Heart left ventricle (tissue), 13 donors: ENCODE measurements around the gene AKAP13.
"Not testable (repeated sequence)": the region's sequence is repeated elsewhere in the genome, so short reads cannot be mapped to it uniquely, and the experiment has no call there.

Experiments
- POLR2A ChIP-seq, 2 donors: fragments of 450-650 bp; IDR thresholded peaks; one replicate each; pipeline ENCODE4 v1.6.1; 2017; ENCODE audit warnings: antibody characterized with exemption in 2 of 2, mild to moderate bottlenecking in 2 of 2, moderate library complexity in 2 of 2
- TF ChIP-seq, protein P1 (sequence below), 12 donors: fragments of 200-600 bp; sonication (generic) in 4 of 12; IDR thresholded peaks; one replicate each; pipeline versions ENCODE4 v1.5.0 to v1.8.0; 2018 to 2022; ENCODE audit warnings: antibody characterized with exemption in 12 of 12, mild to moderate bottlenecking in 5 of 12
- donor health status: ischemic (EF 13 %, LVEDD 7.1; RV severe dilation, severe dysfunction).
- donor health status: DM: no; HTN: yes; CAD: no.
- donor health status: DM: no; HTN: no; CAD: no.
- donor health status: ischemic (EF 25% LVEDD 6.9; RV normal size, moderate dysfunction).
- donor health status: ischemic (EF 25% LVEDD 5.7; RV mildly dilated, moderate dysfunction).
- donor health status: ischemic (EF 35%, LVEDD 5.7; RV mildly dilated, moderate dysfunction).
- donor health status: nonischemic (EF 11% LVEDD 7.7; RV severe dilation, severe dysfunction).
- donor health status: DM: yes; HTN: yes; CAD: no.
- donor health status: PGD.
- donor health status: ischemic (EF 29% LVEDD 5.4; RV normal size, mild dysfunction).
- donor health status: nonischemic (EF 23%, LVEDD 6.1; RV moderate dilation, normal function).

DNA sequence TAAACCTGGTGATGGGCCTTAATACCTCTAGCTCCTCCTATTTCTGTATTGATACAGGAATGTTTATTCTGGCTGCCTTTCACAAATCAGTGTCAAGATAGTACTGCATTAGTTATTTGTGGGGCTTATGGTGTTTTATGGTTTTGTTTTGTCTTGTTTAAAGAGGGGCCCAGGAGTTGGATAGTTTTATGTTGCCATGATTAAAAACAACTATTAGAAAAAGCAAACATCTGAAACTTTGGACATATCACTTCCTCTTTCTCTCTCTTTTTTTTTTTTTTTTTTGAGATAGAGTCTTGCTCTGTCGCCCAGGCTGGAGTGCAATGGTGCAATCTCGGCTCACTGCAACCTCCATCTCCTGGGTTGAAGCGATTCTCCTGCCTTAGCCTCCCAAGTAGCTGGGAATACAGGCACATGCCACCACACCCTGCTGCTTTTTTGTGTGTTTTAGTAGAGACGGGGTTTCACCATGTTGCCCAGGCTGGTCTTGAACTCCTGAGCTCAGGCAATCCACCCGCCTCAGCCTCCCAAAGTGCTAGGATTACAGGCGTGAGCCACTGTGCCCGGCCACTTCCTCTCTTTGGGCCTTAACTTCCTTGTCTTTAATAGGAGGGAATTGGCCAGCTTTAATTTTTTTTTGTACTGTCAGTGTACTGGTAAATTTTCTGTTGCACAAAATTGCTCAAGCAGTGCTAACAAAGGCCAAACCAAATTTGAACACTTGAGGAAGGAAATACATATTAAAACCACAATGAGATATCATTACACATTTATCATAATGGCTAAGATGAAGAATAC, 155.3 kb downstream of the AKAP13 start:
- TF ChIP-seq, protein P1, sequence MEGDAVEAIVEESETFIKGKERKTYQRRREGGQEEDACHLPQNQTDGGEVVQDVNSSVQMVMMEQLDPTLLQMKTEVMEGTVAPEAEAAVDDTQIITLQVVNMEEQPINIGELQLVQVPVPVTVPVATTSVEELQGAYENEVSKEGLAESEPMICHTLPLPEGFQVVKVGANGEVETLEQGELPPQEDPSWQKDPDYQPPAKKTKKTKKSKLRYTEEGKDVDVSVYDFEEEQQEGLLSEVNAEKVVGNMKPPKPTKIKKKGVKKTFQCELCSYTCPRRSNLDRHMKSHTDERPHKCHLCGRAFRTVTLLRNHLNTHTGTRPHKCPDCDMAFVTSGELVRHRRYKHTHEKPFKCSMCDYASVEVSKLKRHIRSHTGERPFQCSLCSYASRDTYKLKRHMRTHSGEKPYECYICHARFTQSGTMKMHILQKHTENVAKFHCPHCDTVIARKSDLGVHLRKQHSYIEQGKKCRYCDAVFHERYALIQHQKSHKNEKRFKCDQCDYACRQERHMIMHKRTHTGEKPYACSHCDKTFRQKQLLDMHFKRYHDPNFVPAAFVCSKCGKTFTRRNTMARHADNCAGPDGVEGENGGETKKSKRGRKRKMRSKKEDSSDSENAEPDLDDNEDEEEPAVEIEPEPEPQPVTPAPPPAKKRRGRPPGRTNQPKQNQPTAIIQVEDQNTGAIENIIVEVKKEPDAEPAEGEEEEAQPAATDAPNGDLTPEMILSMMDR (IDR thresholded peaks at IDR 0.05) = not testable (repeated sequence)
- not testable (repeated sequence) for TF ChIP-seq POLR2A (IDR thresholded peaks at IDR 0.05)
